ENCODE measurements around the gene SCGB2A2.

GRCh38 chr11:62306227-62306626 lies 36.3 kb downstream of the SCGB2A2 start:
- TF ChIP-seq CTCF (IDR thresholded peaks at IDR 0.05; ENCODE audit: low read depth, low read length, poor library complexity, severe bottlenecking), result no peak
- no peak for TF ChIP-seq EZH2phosphoT487 (IDR thresholded peaks at IDR 0.05; ENCODE audit: borderline replicate concordance, low read length)

All from DOHH2 (cell line).